Glutamatergic neuron (in vitro differentiated cells): Measurements from ENCODE around the gene SKA3. TPM values are rescaled to one million over a fixed set of nuclear protein-coding genes. Genes with fewer than 3 reads are reported as not detected.

Source experiments
- DNase-seq: peaks from one replicate; pipeline ENCODE4 v3.0.0; 2022
- H3K27ac Mint-ChIP-seq: one replicate; pipeline ENCODE4 v1.8.0; 2020; ENCODE audit warnings: mild to moderate bottlenecking, mixed read lengths, inconsistent platforms; ENCODE audit not compliant: unreplicated experiment
- H3K27me3 Mint-ChIP-seq: one replicate; pipeline ENCODE4 v1.8.0; 2020; ENCODE audit warnings: mild to moderate bottlenecking, moderate library complexity, mixed read lengths, inconsistent platforms; ENCODE audit not compliant: unreplicated experiment
- H3K36me3 Mint-ChIP-seq: one replicate; pipeline ENCODE4 v1.8.0; 2020; ENCODE audit warnings: mild to moderate bottlenecking, mixed read lengths, inconsistent platforms; ENCODE audit not compliant: unreplicated experiment
- H3K4me1 Mint-ChIP-seq: one replicate; pipeline ENCODE4 v1.8.0; 2020; ENCODE audit warnings: mild to moderate bottlenecking, low read depth, mixed read lengths, inconsistent platforms; ENCODE audit not compliant: unreplicated experiment
- H3K4me3 Mint-ChIP-seq: one replicate; pipeline ENCODE4 v1.8.0; 2020; ENCODE audit warnings: mild to moderate bottlenecking, mixed read lengths, inconsistent platforms; ENCODE audit not compliant: unreplicated experiment
- H3K9me3 Mint-ChIP-seq: one replicate; pipeline ENCODE4 v1.8.0; 2020; ENCODE audit warnings: mild to moderate bottlenecking, moderate library complexity, mixed read lengths, inconsistent platforms; ENCODE audit not compliant: unreplicated experiment
- CTCF ChIP-seq: fragments of 200-600 bp; sonication (generic); IDR thresholded peaks from one replicate; pipeline ENCODE4 v1.5.0; 2021; ENCODE audit not compliant: partially characterized antibody, unreplicated experiment
- total RNA-seq: library from RNA; stranded (reverse); fragmentation: NEBNext Ultra II Directional; extraction: Animal tissue kit (Norgen Biotek cat#: 25700); gene quantifications from one replicate; pipeline ENCODE4 v1.2.1, GENCODE V29; 2021; ENCODE audit not compliant: unreplicated experiment

Gene SKA3
- total RNA-seq, 1 donor from 2014 or later, result 4.6 TPM

- Mint-ChIP-seq H3K4me1 (no peaks in the 10 kb centered on the region), H3K27ac (no peak overlapping the region), H3K36me3 (no peaks in the 10 kb centered on the region), H3K9me3 (peaks cover 4% of the 10 kb centered on the region), H3K27me3 (peaks cover 1% of the 10 kb centered on the region), H3K4me3 (no peak overlapping the region)
- no peak for DNase-seq
- TF ChIP-seq CTCF, result no peak
Measured at GRCh38 chr13:21115231-21115630, 61.1 kb downstream of the SKA3 start.

GRCh38 chr13:21111546-21111945, 64.8 kb downstream of the SKA3 start:
- H3K36me3 Mint-ChIP-seq, result no peaks in the 10 kb centered on the region
- TF ChIP-seq CTCF, result no peak
- H3K9me3 Mint-ChIP-seq, result peaks cover 4% of the 10 kb centered on the region
- no peaks in the 10 kb centered on the region for H3K4me1 Mint-ChIP-seq
- H3K27me3 Mint-ChIP-seq, result peaks cover 1% of the 10 kb centered on the region
- H3K4me3 Mint-ChIP-seq, result no peak overlapping the region
- no peak overlapping the region for H3K27ac Mint-ChIP-seq
- no peak for DNase-seq

GRCh38 chr13:21109168-21109567, 67.2 kb downstream of the SKA3 start:
- H3K27ac Mint-ChIP-seq, result no peak overlapping the region
- no peak overlapping the region for H3K4me3 Mint-ChIP-seq
- H3K4me1 Mint-ChIP-seq, result no peaks in the 10 kb centered on the region
- H3K36me3 Mint-ChIP-seq, result no peaks in the 10 kb centered on the region
- TF ChIP-seq CTCF, result no peak
- H3K9me3 Mint-ChIP-seq, result peaks cover 4% of the 10 kb centered on the region
- no peak for DNase-seq
- no peaks in the 10 kb centered on the region for H3K27me3 Mint-ChIP-seq

GRCh38 chr13:21106089-21106488, 70.3 kb downstream of the SKA3 start:
- Mint-ChIP-seq H3K4me1 (no peaks in the 10 kb centered on the region), H3K9me3 (peaks cover 3% of the 10 kb centered on the region)

More at GRCh38 chr13:21106089-21106488, 70.3 kb downstream of the SKA3 start:
- no peak overlapping the region for H3K27ac Mint-ChIP-seq
- no peak for TF ChIP-seq CTCF
- DNase-seq, result no peak
- H3K4me3 Mint-ChIP-seq, result no peak overlapping the region
- peaks cover 4% of the 10 kb centered on the region for H3K27me3 Mint-ChIP-seq
- H3K36me3 Mint-ChIP-seq, result peaks cover 6% of the 10 kb centered on the region
